Measurements from ENCODE around the gene RNF11. TPM values are rescaled to one million over a fixed set of nuclear protein-coding genes. Genes with fewer than 3 reads are reported as not detected.
"Not testable (repeated sequence)": the region's sequence is repeated elsewhere in the genome, so short reads cannot be mapped to it uniquely, and the experiment has no call there.

The RNF11 gene, protein sequence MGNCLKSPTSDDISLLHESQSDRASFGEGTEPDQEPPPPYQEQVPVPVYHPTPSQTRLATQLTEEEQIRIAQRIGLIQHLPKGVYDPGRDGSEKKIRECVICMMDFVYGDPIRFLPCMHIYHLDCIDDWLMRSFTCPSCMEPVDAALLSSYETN
- 121 TPM for total RNA-seq
- long read RNA-seq, transcript RNF11-201 (3 exons, 3,084 nt), result major isoform, 205 of 222 reads
- long read RNA-seq, partial matches to known transcripts, result 10 of 222 reads
- long read RNA-seq, other reads (novel, unspliced or antisense), result 6 of 222 reads

DNA sequence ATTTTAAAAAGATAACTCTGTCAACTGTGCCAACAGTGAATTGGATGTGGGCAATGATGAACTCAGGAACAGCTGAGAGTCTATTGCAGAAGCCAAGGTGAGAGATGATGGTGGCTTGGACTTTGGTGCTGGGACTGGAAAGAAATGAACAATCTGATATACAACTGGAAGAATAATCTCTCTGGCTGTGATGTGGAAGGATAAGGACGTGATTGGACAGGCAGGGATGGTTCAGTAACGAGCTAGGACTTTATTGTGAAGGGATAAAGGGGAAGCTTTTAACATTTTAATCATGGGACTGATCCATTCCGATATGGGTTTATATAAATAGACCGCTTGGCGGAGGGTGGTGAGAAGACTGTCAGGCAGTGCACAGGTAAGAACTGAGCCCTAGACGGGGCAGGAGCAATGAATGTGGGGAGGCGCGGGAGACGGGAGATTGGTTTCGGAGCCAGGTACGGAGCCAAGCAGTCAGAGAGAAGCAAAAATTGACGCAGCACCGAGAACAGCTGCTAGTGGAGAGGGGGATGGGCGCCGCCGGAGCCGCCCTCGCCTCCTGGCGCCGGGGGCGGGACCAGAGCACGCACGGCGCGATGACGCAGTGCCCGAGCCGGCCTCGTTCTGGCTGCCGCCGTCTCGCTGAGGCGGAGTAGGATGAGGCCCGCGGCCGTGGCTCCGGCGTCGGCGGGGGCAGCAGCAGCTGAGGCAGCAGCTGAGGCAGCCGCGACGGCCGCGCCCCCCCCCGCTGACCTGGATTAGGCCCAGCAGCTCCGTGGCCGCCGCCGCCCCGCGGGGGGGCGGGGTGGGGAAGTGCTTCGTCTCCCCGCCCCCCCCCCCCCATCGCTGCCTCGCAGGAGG, at the start of gene RNF11:
Gene RNF11, plus strand, starts transcription at position 601 of the 858 bp plus-strand sequence. CDS start 484 bp downstream, outside the sequence.
- peak; percentile 97 for DNase-seq (ENCODE audit: low spot score)

DNA sequence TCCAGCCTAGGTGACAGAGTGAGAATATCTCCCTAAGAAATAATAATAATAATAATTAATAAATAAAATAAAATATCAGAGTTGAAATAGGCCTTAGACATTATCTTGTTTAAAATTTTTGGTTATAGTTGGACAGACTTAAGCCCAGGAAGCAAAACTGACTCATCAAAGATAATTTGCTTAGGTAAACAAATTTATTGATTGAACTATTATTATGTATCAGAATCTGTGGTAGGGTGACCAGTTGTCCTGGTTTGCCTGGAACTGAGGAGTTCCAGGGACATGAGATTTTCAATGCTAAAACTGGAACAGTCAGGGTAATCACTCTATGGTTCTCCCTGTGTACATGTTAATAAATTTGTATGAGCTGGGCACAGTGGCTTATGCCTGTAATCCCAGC, 47.8 kb upstream of the RNF11 start:
- no peak for DNase-seq (ENCODE audit: low spot score)

GRCh38 chr1:51189421-51190073, 46.5 kb upstream of the RNF11 start:
- DNase-seq (ENCODE audit: low spot score), result no peak

GRCh38 chr1:51190961-51191360, 45.1 kb upstream of the RNF11 start:
- DNase-seq (ENCODE audit: low spot score), result no peak

- DNase-seq (ENCODE audit: low spot score), result no peak
Measured at GRCh38 chr1:51192213-51192843, 43.7 kb upstream of the RNF11 start.

DNA sequence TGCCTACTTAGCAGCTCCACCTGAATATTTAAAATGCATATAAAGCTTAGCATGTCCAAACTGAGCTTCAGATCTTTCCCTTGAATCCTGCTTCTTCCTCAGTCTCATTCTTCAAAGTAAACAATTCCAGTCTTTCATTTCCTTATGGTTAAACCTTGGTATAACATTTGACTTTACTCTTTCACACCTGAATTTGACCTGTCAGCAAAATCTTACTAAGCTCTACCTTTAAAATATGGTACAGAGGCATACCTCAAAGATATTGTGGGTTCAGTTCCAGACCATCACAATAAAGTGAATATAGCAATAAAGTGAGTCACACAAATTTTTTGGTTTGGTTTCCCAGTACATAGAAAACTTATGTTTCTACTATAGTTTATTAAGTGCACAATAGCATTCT, 42.5 kb upstream of the RNF11 start:
- DNase-seq (ENCODE audit: low spot score), result no peak

GRCh38 chr1:51203121-51203873, 32.8 kb upstream of the RNF11 start:
- no peak for DNase-seq (ENCODE audit: low spot score)

DNA sequence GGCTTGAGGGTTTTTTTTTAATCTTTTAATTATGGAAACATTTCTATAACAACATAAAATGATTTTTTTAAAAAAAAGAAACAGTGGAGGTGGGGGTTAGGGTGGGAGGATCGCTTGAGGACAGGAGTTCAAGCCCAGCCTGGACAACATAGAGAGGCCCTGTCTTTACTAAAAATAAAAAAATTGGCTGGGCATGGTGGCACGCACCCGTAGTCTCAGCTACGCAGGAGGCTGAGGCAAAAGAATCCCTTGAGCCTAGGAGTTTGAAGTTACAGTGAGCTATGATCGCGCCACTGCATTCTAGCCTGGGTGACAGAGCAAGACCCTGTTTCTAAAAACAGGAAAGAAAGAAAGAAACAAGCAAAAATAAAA, 32.2 kb upstream of the RNF11 start:
- no peak for DNase-seq (ENCODE audit: low spot score)

GRCh38 chr1:51210055-51210454, 26.0 kb upstream of the RNF11 start:
- no peak for DNase-seq (ENCODE audit: low spot score)

DNA sequence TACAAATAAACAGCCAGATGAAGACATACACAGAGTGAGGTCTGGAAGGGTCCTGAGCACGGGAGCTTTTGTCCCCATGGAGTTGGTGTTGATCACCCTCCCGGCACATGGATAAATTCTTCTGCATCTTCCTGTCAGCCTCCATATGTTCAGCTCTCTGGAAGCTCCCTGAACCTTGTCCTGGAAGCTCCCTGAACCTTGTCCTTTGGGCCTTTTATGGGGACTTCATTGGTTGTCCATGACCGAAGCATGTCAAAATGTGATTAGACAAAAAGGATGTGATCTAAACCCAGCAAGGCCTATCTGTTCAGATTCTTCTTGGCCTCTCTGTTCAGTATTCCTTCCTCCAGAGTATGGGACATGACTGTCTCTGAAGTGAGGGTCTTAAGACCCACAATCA, 25.4 kb upstream of the RNF11 start:
- no peak for DNase-seq (ENCODE audit: low spot score)

- DNase-seq (ENCODE audit: low spot score), result no peak
Measured at GRCh38 chr1:51214615-51215131, 21.4 kb upstream of the RNF11 start.

- no peak for DNase-seq (ENCODE audit: low spot score)
Measured at GRCh38 chr1:51215169-51215568, 20.9 kb upstream of the RNF11 start.

- no peak for DNase-seq (ENCODE audit: low spot score)
Measured at GRCh38 chr1:51216631-51217030, 19.4 kb upstream of the RNF11 start.

DNA sequence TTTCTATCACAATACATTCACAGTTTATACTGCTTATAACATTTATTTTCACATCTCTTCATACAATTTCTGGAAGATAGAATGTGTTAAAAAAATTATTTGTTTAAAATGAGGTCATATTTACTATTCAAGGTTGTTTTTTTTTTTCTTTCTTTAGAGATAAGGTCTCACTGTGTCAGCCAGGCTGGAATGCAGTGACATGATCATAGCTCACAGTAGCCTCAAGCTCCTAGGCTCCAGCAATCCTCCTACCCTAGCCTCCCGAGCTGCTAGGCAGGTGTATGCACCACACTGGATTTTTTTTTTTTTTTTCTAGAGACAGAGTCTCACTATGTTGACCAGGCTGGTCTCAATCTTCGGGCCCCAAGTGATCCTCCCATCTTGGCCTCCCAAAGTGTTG, 19.0 kb upstream of the RNF11 start:
- DNase-seq (ENCODE audit: low spot score), result no peak

- DNase-seq (ENCODE audit: low spot score), result no peak
Measured at GRCh38 chr1:51218570-51218969, 17.5 kb upstream of the RNF11 start.

- no peak for DNase-seq (ENCODE audit: low spot score)
Measured at GRCh38 chr1:51219022-51219421, 17.1 kb upstream of the RNF11 start.

DNA sequence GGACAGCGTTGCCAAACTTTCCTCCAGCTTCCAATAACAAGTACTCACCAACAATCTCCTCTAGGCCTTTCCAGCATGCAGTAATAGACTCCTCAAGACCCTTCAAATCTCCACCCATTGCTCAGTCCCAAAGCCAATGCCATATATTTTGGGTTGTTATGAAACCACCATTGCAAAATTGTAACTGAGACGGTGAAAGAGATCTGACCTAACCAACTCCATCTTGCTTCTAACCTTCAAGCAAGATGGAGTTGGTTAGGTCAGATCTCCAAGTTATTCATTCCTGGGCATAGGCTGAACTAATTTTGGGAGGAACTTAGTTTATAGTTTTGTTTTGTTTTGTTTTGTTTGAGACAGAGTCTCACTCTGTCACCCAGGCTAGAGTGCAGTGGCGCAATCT, 14.5 kb upstream of the RNF11 start:
- DNase-seq (ENCODE audit: low spot score), result not testable (repeated sequence)

DNA sequence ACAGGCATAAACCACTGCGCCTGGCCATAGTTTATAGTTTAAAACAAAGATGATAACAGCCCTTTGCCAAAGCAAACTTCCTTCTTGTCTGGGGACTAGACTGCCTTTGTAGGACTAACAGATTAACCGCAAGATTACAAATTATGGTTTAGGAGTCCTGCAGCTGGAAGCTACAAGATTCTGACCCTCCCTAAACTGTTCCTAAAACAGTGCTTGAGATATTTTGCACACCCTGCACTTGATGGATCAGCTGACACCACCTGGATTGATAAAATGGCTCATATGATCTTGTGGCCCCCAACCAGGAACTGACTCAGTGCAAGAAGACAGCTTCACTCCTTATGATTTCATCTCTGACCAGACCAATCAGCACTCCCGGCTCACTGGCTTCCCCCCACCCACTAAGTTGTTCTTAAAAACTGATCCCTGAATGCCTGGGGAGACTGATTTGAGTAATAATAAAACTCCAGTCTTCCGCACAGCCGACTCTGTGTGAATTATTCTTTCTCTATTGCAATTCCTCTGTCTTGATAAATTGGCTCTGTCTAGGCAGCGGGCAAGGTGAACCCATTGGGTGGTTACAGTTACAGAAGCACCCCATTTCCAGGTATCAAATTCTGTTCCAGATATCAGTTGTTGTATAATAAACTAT, 13.8 kb upstream of the RNF11 start:
- no peak for DNase-seq (ENCODE audit: low spot score)

DNA sequence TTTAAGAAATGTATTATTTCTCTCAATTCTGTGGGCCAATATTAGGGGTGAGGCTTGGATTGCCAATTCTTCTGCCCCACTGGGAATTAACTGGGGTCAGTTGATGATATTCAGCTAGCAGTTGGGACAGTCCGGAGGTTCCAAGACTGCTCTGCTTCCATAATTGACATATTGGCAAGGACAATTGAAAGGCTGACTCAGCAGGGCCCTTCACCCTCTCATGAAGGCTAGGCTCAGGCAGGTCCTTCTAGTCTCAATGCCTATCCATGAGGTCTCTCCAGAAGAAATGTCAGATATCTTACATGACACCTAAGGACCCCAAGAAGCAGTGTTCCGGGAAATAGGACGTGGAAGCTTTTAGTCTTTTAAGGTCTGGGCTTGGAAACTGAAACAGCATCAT, 13.3 kb upstream of the RNF11 start:
- no peak for DNase-seq (ENCODE audit: low spot score)

DNA sequence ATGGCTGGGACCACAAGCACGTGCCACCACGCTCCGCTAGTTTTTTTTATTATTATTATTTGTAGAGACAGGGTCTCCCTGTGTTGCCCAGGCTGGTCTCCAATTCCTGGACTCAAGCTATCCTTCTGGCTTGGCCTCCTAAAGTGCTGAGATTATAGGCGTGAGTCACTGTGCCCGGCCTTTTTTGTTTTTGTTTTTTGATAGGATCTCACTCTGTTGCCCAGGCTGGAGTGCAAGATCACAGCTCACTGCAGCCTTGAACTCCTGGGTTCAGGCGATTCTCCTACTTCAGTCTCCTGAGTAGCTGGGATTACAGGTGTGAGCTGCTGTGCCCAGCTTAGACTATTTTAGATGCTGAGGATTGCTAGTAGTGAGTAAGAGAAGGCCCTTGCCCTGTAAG, 11.8 kb upstream of the RNF11 start:
- DNase-seq (ENCODE audit: low spot score), result no peak
